HepG2 (cell line): ENCODE measurements around the gene CRKL.

ENCODE experiments used
- ATF2 ChIP-seq: sonication (generic); formaldehyde crosslinking; IDR thresholded peaks from 2 replicates; pipeline ENCODE4 v1.4.0; 2020; ENCODE audit warnings: missing genetic modification reagents
- CTCF ChIP-seq: sonication (generic); formaldehyde crosslinking; IDR thresholded peaks from 2 replicates; pipeline ENCODE4 v1.5.0; 2020; ENCODE audit warnings: mild to moderate bottlenecking, missing genetic modification reagents, moderate library complexity
- ELF3 ChIP-seq: IDR thresholded peaks from 2 replicates; pipeline ENCODE4 v1.6.1; 2016; ENCODE audit warnings: missing genetic modification reagents, missing compliant biosample characterization
- FOXK2 ChIP-seq: fragments of 450-650 bp; IDR thresholded peaks from 2 replicates; pipeline ENCODE4 v1.6.1; 2016
- NBN ChIP-seq: fragments of 450-650 bp; conservative IDR thresholded peaks from 2 replicates; pipeline ENCODE4 v1.6.1; 2017
- REST ChIP-seq, 2 experiments: IDR thresholded peaks; 2 replicates each; pipeline ENCODE4 v1.6.1; 2011 to 2012; ENCODE audit warnings: low read length in 2 of 2, borderline replicate concordance in 1 of 2, low read depth in 1 of 2, mild to moderate bottlenecking in 1 of 2, moderate library complexity in 1 of 2
- RFX5 ChIP-seq: IDR thresholded peaks from 2 replicates; pipeline ENCODE4 v1.6.1; 2011; ENCODE audit warnings: low read depth, low read length, improper control_type of control experiment
- SIX4 ChIP-seq: sonication (generic); formaldehyde crosslinking; IDR thresholded peaks from 2 replicates; pipeline ENCODE4 v1.4.0; 2020; ENCODE audit warnings: missing genetic modification reagents
- ZNF121 ChIP-seq: sonication (generic); formaldehyde crosslinking; IDR thresholded peaks from 2 replicates; pipeline ENCODE4 v1.5.0; 2020; ENCODE audit warnings: mild to moderate bottlenecking, missing genetic modification reagents
- ZNF124 ChIP-seq: sonication (generic); formaldehyde crosslinking; IDR thresholded peaks from 2 replicates; pipeline ENCODE4 v1.4.0; 2020; ENCODE audit warnings: missing genetic modification reagents
- ZNF7 ChIP-seq: IDR thresholded peaks from 2 replicates; pipeline ENCODE4 v1.6.1; 2016; ENCODE audit warnings: missing biosample characterization, missing genetic modification reagents
- ZNF841 ChIP-seq: sonication (generic); formaldehyde crosslinking; IDR thresholded peaks from 2 replicates; pipeline ENCODE4 v1.8.1; 2023; ENCODE audit warnings: missing genetic modification reagents, borderline replicate concordance

- TF ChIP-seq ZNF7 (CRISPR knock-in tag) = no peak
- TF ChIP-seq SIX4 (CRISPR knock-in tag) = no peak
- no peak; the same call in 1 of the 2 replicates for TF ChIP-seq CTCF
- TF ChIP-seq RFX5 = no peak
- TF ChIP-seq REST (IDR thresholded peaks at IDR 0.05; ENCODE audit: borderline replicate concordance in 1 of 2, low read depth in 1 of 2, low read length in 2 of 2) = no peak
- TF ChIP-seq ELF3 = peak; percentile 77
- TF ChIP-seq NBN = no peak
- TF ChIP-seq ZNF121 = no peak
- TF ChIP-seq FOXK2 = no peak
- no peak for TF ChIP-seq ZNF124 (CRISPR knock-in tag)
- TF ChIP-seq ATF2 (CRISPR knock-in tag) = no peak
- TF ChIP-seq ZNF841 (CRISPR knock-in tag) = no peak
Observed at GRCh38 chr22:20979940-20980453, 62.8 kb downstream of the CRKL start.
